ES-I3 (cell line): Measurements from ENCODE around the gene QKI.
"Not testable (repeated sequence)": the region's sequence is repeated elsewhere in the genome, so short reads cannot be mapped to it uniquely, and the experiment has no call there.

Source experiments
- H3K36me3 ChIP-seq: 2 replicates; pipeline ENCODE4 v1.6.1; 2013; ENCODE audit warnings: mild to moderate bottlenecking, low read length, control low read depth, moderate library complexity; ENCODE audit not compliant: insufficient read depth
- H3K4me1 ChIP-seq: 2 replicates; pipeline ENCODE4 v1.6.1; 2013; ENCODE audit warnings: mild to moderate bottlenecking, control low read depth, low read length; ENCODE audit not compliant: insufficient read depth
- H3K9ac ChIP-seq: 2 replicates; pipeline ENCODE4 v1.6.1; 2013; ENCODE audit warnings: low read depth, mild to moderate bottlenecking, low read length, moderate library complexity
- H3K9me3 ChIP-seq: 2 replicates; pipeline ENCODE4 v1.6.1; 2013; ENCODE audit warnings: mild to moderate bottlenecking, low read length, moderate library complexity; ENCODE audit not compliant: control insufficient read depth, insufficient read depth

Gene QKI

GRCh38 chr6:163429858-163430448 is 15.4 kb downstream of the QKI start:
- H3K9me3 ChIP-seq, result no peaks in the 10 kb centered on the region
- H3K4me1 ChIP-seq, result peaks cover 21% of the 10 kb centered on the region
- H3K36me3 ChIP-seq, result no peaks in the 10 kb centered on the region
- H3K9ac ChIP-seq, result no peak overlapping the region

- no peaks in the 10 kb centered on the region for H3K9me3 ChIP-seq
- peaks cover 21% of the 10 kb centered on the region for H3K4me1 ChIP-seq
- no peak overlapping the region for H3K9ac ChIP-seq
- no peaks in the 10 kb centered on the region for H3K36me3 ChIP-seq
These were observed 17.8 kb downstream of the QKI start for GRCh38 chr6:163432300-163432699.

- H3K9me3 ChIP-seq, H3K9ac ChIP-seq, H3K36me3 ChIP-seq: not testable (repeated sequence)
- H3K4me1 ChIP-seq, result peaks cover 15% of the 10 kb centered on the region
These were observed 19.0 kb downstream of the QKI start for GRCh38 chr6:163433486-163433885.

GRCh38 chr6:163435023-163435422 is 20.5 kb downstream of the QKI start:
- no peaks in the 10 kb centered on the region for H3K36me3 ChIP-seq
- peaks cover 7% of the 10 kb centered on the region for H3K4me1 ChIP-seq
- no peak overlapping the region for H3K9ac ChIP-seq
- H3K9me3 ChIP-seq, result no peaks in the 10 kb centered on the region

- H3K36me3 ChIP-seq, result no peaks in the 10 kb centered on the region
These were observed 22.3 kb downstream of the QKI start for GRCh38 chr6:163436843-163437242.

GRCh38 chr6:163437466-163437865 is 22.9 kb downstream of the QKI start:
- Histone ChIP-seq H3K9ac (no peak overlapping the region), H3K4me1 (peaks cover 3% of the 10 kb centered on the region; the same call in 1 of the 2 replicates), H3K9me3 (no peaks in the 10 kb centered on the region), H3K36me3 (no peaks in the 10 kb centered on the region)

More at GRCh38 chr6:163436843-163437242, 22.3 kb downstream of the QKI start:
- Histone ChIP-seq H3K4me1 (peaks cover 2% of the 10 kb centered on the region; the same call in 1 of the 2 replicates), H3K9me3 (no peaks in the 10 kb centered on the region), H3K9ac (no peak overlapping the region)

- Histone ChIP-seq H3K9ac (no peak overlapping the region), H3K9me3 (no peaks in the 10 kb centered on the region), H3K4me1 (peaks cover 3% of the 10 kb centered on the region; the same call in 1 of the 2 replicates), H3K36me3 (no peaks in the 10 kb centered on the region)
These were observed 23.9 kb downstream of the QKI start for GRCh38 chr6:163438298-163438939.

- Histone ChIP-seq H3K4me1 (peaks cover 3% of the 10 kb centered on the region; the same call in 1 of the 2 replicates), H3K36me3 (no peaks in the 10 kb centered on the region), H3K9me3 (no peaks in the 10 kb centered on the region), H3K9ac (no peak overlapping the region)
These were observed 24.4 kb downstream of the QKI start for GRCh38 chr6:163438940-163439335.

- H3K36me3 ChIP-seq, H3K4me1 ChIP-seq, H3K9ac ChIP-seq, H3K9me3 ChIP-seq: not testable (repeated sequence)
These were observed 24.9 kb downstream of the QKI start for GRCh38 chr6:163439390-163439789.

GRCh38 chr6:163439997-163440396 is 25.5 kb downstream of the QKI start:
- H3K4me1 ChIP-seq, result peaks cover 6% of the 10 kb centered on the region; the same call in 1 of the 2 replicates
- H3K36me3 ChIP-seq, result no peaks in the 10 kb centered on the region
- no peak overlapping the region for H3K9ac ChIP-seq
- H3K9me3 ChIP-seq, result no peaks in the 10 kb centered on the region

- no peaks in the 10 kb centered on the region for H3K36me3 ChIP-seq
- peaks cover 6% of the 10 kb centered on the region; the same call in 1 of the 2 replicates for H3K4me1 ChIP-seq
- no peaks in the 10 kb centered on the region for H3K9me3 ChIP-seq
- H3K9ac ChIP-seq, result no peak overlapping the region
These were observed 27.8 kb downstream of the QKI start for GRCh38 chr6:163442336-163442735.

- peaks cover 6% of the 10 kb centered on the region; the same call in 1 of the 2 replicates for H3K4me1 ChIP-seq
- H3K9me3 ChIP-seq, result no peaks in the 10 kb centered on the region
- no peak overlapping the region for H3K9ac ChIP-seq
- no peaks in the 10 kb centered on the region for H3K36me3 ChIP-seq
These were observed 29.6 kb downstream of the QKI start for GRCh38 chr6:163444077-163444476.

GRCh38 chr6:163446549-163446948 is 32.0 kb downstream of the QKI start:
- Histone ChIP-seq H3K9ac (no peak overlapping the region), H3K36me3 (no peaks in the 10 kb centered on the region), H3K4me1 (peaks cover 6% of the 10 kb centered on the region; the same call in 1 of the 2 replicates), H3K9me3 (no peaks in the 10 kb centered on the region)

- no peaks in the 10 kb centered on the region for H3K36me3 ChIP-seq
- no peak overlapping the region for H3K9ac ChIP-seq
- peaks cover 2% of the 10 kb centered on the region; the same call in 1 of the 2 replicates for H3K4me1 ChIP-seq
- no peaks in the 10 kb centered on the region for H3K9me3 ChIP-seq
These were observed 34.6 kb downstream of the QKI start for GRCh38 chr6:163449076-163449475.

GRCh38 chr6:163454425-163454824 is 39.9 kb downstream of the QKI start:
- no peaks in the 10 kb centered on the region for H3K9me3 ChIP-seq
- H3K36me3 ChIP-seq, result no peaks in the 10 kb centered on the region
- no peak overlapping the region for H3K9ac ChIP-seq
- H3K4me1 ChIP-seq, result no peaks in the 10 kb centered on the region
